K562 (cell line): Measurements from ENCODE around the gene EVI5. TPM values are rescaled to one million over a fixed set of nuclear protein-coding genes. Genes with fewer than 3 reads are reported as not detected.

Experiments
- ATAC-seq: fragments of 200-7000 bp; cut with Tn5 transposase; 3 replicates; pipeline ENCODE4 v1.9.1; 2020; ENCODE audit warnings: moderate library complexity
- BruUV-seq: library from RNA; stranded (reverse); fragments of 400-500 nt; replicated peaks from 2 replicates; lab custom pipeline; 2021; lab: Mats Ljungman, UMichigan
- CTCF ChIA-PET: fragments of 300-600 bp; formaldehyde crosslinking; extraction: SDS; loops from one replicate; lab custom pipeline; 2021; ENCODE audit warnings: low intra/inter-chr PET ratio; lab: Yijun Ruan, JAX
- POLR2A ChIA-PET: fragments of 300-600, 350-650 bp; sonication (Branson Sonifier 250); formaldehyde crosslinking; extraction: SDS; loops from one replicate; lab custom pipeline; 2021; ENCODE audit warnings: antibody characterized with exemption, inconsistent platforms; lab: Yijun Ruan, JAX
- DNase-seq, 4 experiments: peaks; one replicate each; pipeline versions ENCODE4 v3.0.0 to v3.0.0-alpha.2; 2011 to 2018; ENCODE audit warnings: low spot score in 3 of 4, mixed read lengths in 3 of 4; ENCODE audit errors: extremely low read depth in 1 of 4
- FAIRE-seq: peaks from 2 replicates; lab custom pipeline; 2011; peaks lifted over from hg19 to GRCh38; lab: Jason Lieb, UNC
- H2AFZ ChIP-seq: 2 replicates; pipeline ENCODE4 v1.6.0; 2011; ENCODE audit warnings: low read depth, low read length, control low read depth, inconsistent platforms
- H3K27ac ChIP-seq: fragments of 200-600 bp; 3 replicates; pipeline ENCODE4 v1.8.0; 2011; ENCODE audit warnings: low read depth, mild to moderate bottlenecking, control low read depth, inconsistent platforms, low read length, moderate library complexity, mixed read lengths; ENCODE audit errors: extremely low read depth
- H3K27me3 ChIP-seq, 2 experiments: fragments of 300-600 bp in 1 of 2; 2 replicates in 1 of 2; 3 replicates in 1 of 2; pipeline versions ENCODE4 v1.6.0 to v1.8.0; 2011; ENCODE audit warnings: inconsistent platforms in 2 of 2, low read length in 2 of 2, mild to moderate bottlenecking in 1 of 2, mixed read lengths in 1 of 2, moderate library complexity in 1 of 2; ENCODE audit not compliant: control insufficient read depth in 2 of 2, insufficient read depth in 2 of 2
- H3K36me3 ChIP-seq: fragments of 300-600 bp; 3 replicates; pipeline ENCODE4 v1.8.0; 2011; ENCODE audit warnings: mild to moderate bottlenecking, low read length, inconsistent platforms; ENCODE audit not compliant: control insufficient read depth, insufficient read depth
- H3K4me1 ChIP-seq, 2 experiments: fragments of 200-600 bp in 1 of 2; replicated peaks in 1 of 2; 2 replicates in 1 of 2; 3 replicates in 1 of 2; pipeline versions ENCODE4 v1.5.1 to v1.8.0; 2011; ENCODE audit warnings: inconsistent platforms in 2 of 2, low read length in 2 of 2, mild to moderate bottlenecking in 1 of 2, mixed read lengths in 1 of 2, moderate library complexity in 1 of 2; ENCODE audit not compliant: control insufficient read depth in 2 of 2, insufficient read depth in 2 of 2
- H3K4me2 ChIP-seq: 2 replicates; pipeline ENCODE4 v1.6.1; 2011; ENCODE audit warnings: low read length, control low read depth, inconsistent platforms, mixed read lengths; ENCODE audit not compliant: insufficient read depth
- H3K4me3 ChIP-seq: fragments of 200-600 bp; sonication (generic), shearing (Covaris generic); 2 replicates; pipeline ENCODE4 v1.5.1; 2016; ENCODE audit warnings: control low read depth, inconsistent platforms
- H3K79me2 ChIP-seq: fragments of 200-600 bp; 3 replicates; pipeline ENCODE4 v1.8.0; 2011; ENCODE audit warnings: low read length, inconsistent platforms; ENCODE audit not compliant: control insufficient read depth, insufficient read depth
- H3K9ac ChIP-seq, 2 experiments: 2 replicates each; pipeline versions ENCODE4 v1.6.0 to v1.6.1; 2011; ENCODE audit warnings: low read depth in 2 of 2, low read length in 2 of 2, control low read depth in 1 of 2, inconsistent platforms in 1 of 2, mild to moderate bottlenecking in 1 of 2, mixed read lengths in 1 of 2; ENCODE audit not compliant: insufficient read depth in 1 of 2
- H3K9me1 ChIP-seq: one replicate; pipeline ENCODE4 v1.6.0; 2011; ENCODE audit warnings: inconsistent platforms, mild to moderate bottlenecking, low read length, moderate library complexity; ENCODE audit not compliant: control insufficient read depth, insufficient read depth
- H3K9me3 ChIP-seq: replicated peaks from 2 replicates; pipeline ENCODE4 v1.5.1; 2011; ENCODE audit warnings: low read depth, low read length, inconsistent platforms; ENCODE audit not compliant: control insufficient read depth, insufficient read depth
- H4K20me1 ChIP-seq: replicated peaks from 2 replicates; pipeline ENCODE4 v1.6.1; 2011; ENCODE audit warnings: low read length, inconsistent platforms, mixed read lengths; ENCODE audit not compliant: control insufficient read depth, insufficient read depth
- BDP1 ChIP-seq: IDR thresholded peaks from 3 replicates; pipeline ENCODE4 v1.6.1; 2011; ENCODE audit not compliant: insufficient read length, insufficient read depth
- EZH2 ChIP-seq: IDR thresholded peaks from 2 replicates; pipeline ENCODE4 v1.6.1; 2012; ENCODE audit warnings: low read depth, mild to moderate bottlenecking, inconsistent platforms, low read length, borderline replicate concordance
- HMBOX1 ChIP-seq: sonication (generic); IDR thresholded peaks from 2 replicates; pipeline ENCODE4 v1.6.1; 2016
- MAFF ChIP-seq: IDR thresholded peaks from 2 replicates; pipeline ENCODE4 v1.6.1; 2012; ENCODE audit warnings: low read length, improper control_type of control experiment
- RNF2 ChIP-seq: sonication (generic); IDR thresholded peaks from 2 replicates; pipeline ENCODE4 v1.6.1; 2016
- TCF7 ChIP-seq: sonication (generic); IDR thresholded peaks from 2 replicates; pipeline ENCODE4 v1.6.1; 2016; ENCODE audit warnings: antibody characterized with exemption, borderline replicate concordance
- ZNF316 ChIP-seq: fragments of 450-650 bp; IDR thresholded peaks from 2 replicates; pipeline ENCODE4 v1.6.1; 2016
- WGBS: fragments of 100-300 bp; shearing (Covaris generic); methylation state at CpG from one replicate; pipeline ENCODE4 v1.1.6; 2016; ENCODE audit warnings: low coverage, mixed read lengths; ENCODE audit not compliant: insufficient coverage; ENCODE audit errors: missing lambda C conversion rate; 5-methylcytosine and 5-hydroxymethylcytosine counted together
- in situ Hi-C: fragments of 300-500 bp; cut with MboI; formaldehyde crosslinking; loops from 4 replicates; pipeline ENCODE4 v1.15.0; 2018; ENCODE audit warnings: inconsistent platforms, mixed read lengths
- intact Hi-C: fragments of 100-400 bp; cut with micrococcal nuclease; formaldehyde crosslinking; loops from 2 replicates; pipeline ENCODE4 v1.14.2; 2022
- polyA plus RNA-seq, 8 experiments: library from polyadenylated mRNA; depleted of rRNA in 4 of 8; stranded (reverse) in 5 of 8; unstranded in 3 of 8; fragments of >200 nt; fragmentation: Nextera tagmentation in 2 of 8; fragmentation: Illumina TruSeq in 1 of 8; extraction: Ambion mirVana in 2 of 8; extraction: Trizol in 1 of 8; gene quantifications; 2 replicates each; pipeline versions ENCODE4 v1.2.1 to v1.2.3, GENCODE V29; 2011 to 2014; ENCODE audit warnings: inconsistent platforms in 1 of 8, missing spikeins in 1 of 8
- total RNA-seq, 7 experiments: library from RNA; depleted of rRNA in 6 of 7; stranded (reverse); fragments of >200 nt in 6 of 7; fragmentation: Illumina TruSeq in 2 of 7; extraction: Trizol in 2 of 7; gene quantifications; 2 replicates each; pipeline versions ENCODE4 v1.2.1 to v1.2.3, GENCODE V29; 2011 to 2021; ENCODE audit warnings: low replicate concordance in 1 of 7

The EVI5 gene
- total and polyA plus RNA-seq, 9 of the 15 experiments (the other 6 are each of a cell fraction or from before 2014, with no cell fraction given): 1.7 to 50.1 (median 13.7) TPM

- H3K36me3 ChIP-seq: 0 out of 3 replicates have a peak, but pooled peaks cover 4% of the 10 kb centered on the region
- no peak for DNase-seq
- H3K79me2 ChIP-seq: peaks cover 27% of the 10 kb centered on the region
- no TSS peak for BruUV-seq
- ATAC-seq: no peak
- TF ChIP-seq RNF2 (no peak), MAFF (peak; percentile 31; the same call in 1 of the 2 replicates), ZNF316 (peak; percentile 65), TCF7 (no peak), HMBOX1 (no peak), EZH2 (no peak), BDP1 (no peak)
- TF ChIP-seq, all 486 proteins: peak for 2
- WGBS: 66% methylated on average over 2 of the region's 2 CpGs
- CTCF ChIA-PET: no interaction called here
- H2AFZ ChIP-seq: no peak overlapping the region
- no peak overlapping the region for H3K4me3 ChIP-seq
- peak overlapping the region; percentile 26; the same call in 1 of the 3 replicates for H3K27ac ChIP-seq
- FAIRE-seq: no peak
- H4K20me1 ChIP-seq: no peaks in the 10 kb centered on the region
- POLR2A ChIA-PET: no interaction called here
- peaks cover 6 to 39% of the 10 kb centered on the region in 2 experiments; a peak in 3 of 5 replicates for H3K4me1 ChIP-seq
- no peaks in the 10 kb centered on the region for H3K9me1 ChIP-seq
- no peak overlapping the region for H3K4me2 ChIP-seq
- intact Hi-C loops: no loop called here
- H3K9me3 ChIP-seq: no peaks in the 10 kb centered on the region
- in situ Hi-C loops: no loop called here
- H3K27me3 ChIP-seq: no peaks in the 10 kb centered on the region
- no peak overlapping the region for H3K9ac ChIP-seq
These were observed 77.2 kb downstream of the EVI5 start for GRCh38 chr1:92707709-92708108.
